Stomach smooth muscle (tissue), 2 donors: ENCODE results near the gene ATG5.
"Not testable (repeated sequence)": the region's sequence is repeated elsewhere in the genome, so short reads cannot be mapped to it uniquely, and the experiment has no call there.

Experiments used
- H3K27ac ChIP-seq: one replicate; pipeline ENCODE4 v1.7.0; 2013; ENCODE audit warnings: mild to moderate bottlenecking, low read length, inconsistent platforms
- H3K27me3 ChIP-seq, 2 donors: one replicate each; pipeline ENCODE4 v1.7.0; 2013; ENCODE audit warnings: low read length in 2 of 2; ENCODE audit not compliant: insufficient read depth in 2 of 2, control insufficient read depth in 1 of 2
- H3K36me3 ChIP-seq, 2 donors: one replicate each; pipeline ENCODE4 v1.7.0; 2013; ENCODE audit warnings: low read length in 2 of 2; ENCODE audit not compliant: control insufficient read depth in 2 of 2, insufficient read depth in 2 of 2
- H3K4me1 ChIP-seq: one replicate; pipeline ENCODE4 v1.7.0; 2013; ENCODE audit warnings: low read length; ENCODE audit not compliant: control insufficient read depth, insufficient read depth
- H3K4me3 ChIP-seq, 2 donors: one replicate each; pipeline ENCODE4 v1.7.0; 2013; ENCODE audit warnings: low read length in 2 of 2
- H3K9ac ChIP-seq, 2 donors: one replicate each; pipeline ENCODE4 v1.7.0; 2013; ENCODE audit warnings: low read length in 2 of 2, mild to moderate bottlenecking in 1 of 2
- H3K9me3 ChIP-seq, 2 donors: one replicate each; pipeline ENCODE4 v1.7.0; 2013; ENCODE audit warnings: low read length in 2 of 2; ENCODE audit not compliant: control insufficient read depth in 2 of 2
- donor health status: healthy.
- donor health status: Pancreatic carcinoma.

Gene ATG5

DNA sequence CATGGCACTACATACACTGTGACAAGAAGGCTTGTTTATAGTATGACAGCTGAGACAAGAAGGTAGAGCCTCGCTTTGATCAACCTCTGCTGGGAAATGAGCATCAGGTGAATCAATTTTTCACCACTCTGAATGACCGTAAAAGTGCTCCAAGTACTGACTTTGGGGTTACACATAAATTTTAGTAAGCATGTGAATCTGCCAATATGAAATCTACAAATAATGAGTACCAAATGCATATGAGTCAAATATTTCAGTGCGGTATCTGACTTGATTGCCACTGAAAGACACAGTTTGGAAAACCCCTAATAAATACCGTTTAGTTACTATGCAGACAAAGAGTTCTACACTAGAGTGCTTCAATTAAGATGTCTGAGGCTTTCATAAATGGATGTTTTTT, 77.8 kb downstream of the ATG5 start:
- H3K4me1 ChIP-seq = no peaks in the 10 kb centered on the region
- no peak overlapping the region for H3K27ac ChIP-seq
- peaks cover 0 to 9% of the 10 kb centered on the region in 2 donors for H3K36me3 ChIP-seq
- H3K4me3 ChIP-seq = no peak overlapping the region
- H3K9ac ChIP-seq = no peak overlapping the region
- no peaks in the 10 kb centered on the region for H3K9me3 ChIP-seq
- H3K27me3 ChIP-seq = no peaks in the 10 kb centered on the region

- no peaks in the 10 kb centered on the region for H3K9me3 ChIP-seq
- H3K27me3 ChIP-seq = no peaks in the 10 kb centered on the region
- peaks cover 0 to 9% of the 10 kb centered on the region in 2 donors for H3K36me3 ChIP-seq
- no peak overlapping the region for H3K4me3 ChIP-seq
- H3K4me1 ChIP-seq = no peaks in the 10 kb centered on the region
- H3K27ac ChIP-seq = no peak overlapping the region
- no peak overlapping the region for H3K9ac ChIP-seq
These were observed 78.3 kb downstream of the ATG5 start for GRCh38 chr6:106247293-106247692.

DNA sequence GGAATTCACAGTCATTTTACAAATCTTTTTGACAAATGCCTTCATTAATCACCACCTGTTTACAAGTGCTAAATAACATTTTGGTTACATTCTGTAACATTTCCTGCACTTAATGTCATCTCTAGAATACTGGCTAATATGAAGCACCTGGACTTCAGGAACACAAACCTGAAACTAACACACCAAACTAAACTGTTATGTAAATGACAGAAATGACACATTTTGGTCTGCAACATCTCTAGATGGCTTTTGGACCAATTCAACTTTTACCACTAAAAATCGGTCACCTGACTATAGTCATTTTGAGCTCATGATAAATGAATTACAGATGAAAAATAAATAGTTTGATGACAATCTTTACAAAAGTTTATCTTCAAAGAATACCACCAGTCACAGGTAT, 80.6 kb downstream of the ATG5 start:
- Histone ChIP-seq H3K27ac (no peak overlapping the region), H3K27me3 (no peaks in the 10 kb centered on the region), H3K36me3 (peaks cover 0 to 9% of the 10 kb centered on the region in 2 donors), H3K9me3 (no peaks in the 10 kb centered on the region), H3K4me3 (no peak overlapping the region), H3K9ac (no peak overlapping the region), H3K4me1 (no peaks in the 10 kb centered on the region)

- H3K9ac ChIP-seq = no peak overlapping the region
- H3K36me3 ChIP-seq = peaks cover 0 to 9% of the 10 kb centered on the region in 2 donors
- no peak overlapping the region for H3K4me3 ChIP-seq
- H3K27ac ChIP-seq = no peak overlapping the region
- no peaks in the 10 kb centered on the region for H3K27me3 ChIP-seq
- no peaks in the 10 kb centered on the region for H3K4me1 ChIP-seq
- H3K9me3 ChIP-seq = no peaks in the 10 kb centered on the region
These were observed 81.0 kb downstream of the ATG5 start for GRCh38 chr6:106244521-106244920.

DNA sequence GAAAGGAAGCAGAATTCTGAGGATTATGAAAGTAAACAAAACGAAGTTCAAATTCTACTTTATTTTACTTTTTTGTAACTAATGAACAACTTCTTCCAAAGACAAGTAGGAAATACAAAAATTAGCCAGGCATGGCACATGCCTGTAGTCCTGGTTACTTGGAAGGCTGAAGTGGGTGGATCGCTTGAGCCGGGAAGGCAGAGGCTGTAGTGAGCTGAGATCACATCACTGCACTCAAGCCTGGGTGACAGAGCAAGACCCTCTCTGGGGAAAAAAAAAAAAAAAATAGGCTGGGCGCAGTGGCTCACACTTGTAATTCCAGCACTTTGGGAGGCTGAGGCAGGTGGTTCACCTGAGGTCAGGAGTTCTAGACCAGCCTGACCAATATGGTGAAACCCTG, 82.3 kb downstream of the ATG5 start:
- Histone ChIP-seq H3K27me3 (no peaks in the 10 kb centered on the region), H3K36me3 (peaks cover 0 to 9% of the 10 kb centered on the region in 2 donors)

DNA sequence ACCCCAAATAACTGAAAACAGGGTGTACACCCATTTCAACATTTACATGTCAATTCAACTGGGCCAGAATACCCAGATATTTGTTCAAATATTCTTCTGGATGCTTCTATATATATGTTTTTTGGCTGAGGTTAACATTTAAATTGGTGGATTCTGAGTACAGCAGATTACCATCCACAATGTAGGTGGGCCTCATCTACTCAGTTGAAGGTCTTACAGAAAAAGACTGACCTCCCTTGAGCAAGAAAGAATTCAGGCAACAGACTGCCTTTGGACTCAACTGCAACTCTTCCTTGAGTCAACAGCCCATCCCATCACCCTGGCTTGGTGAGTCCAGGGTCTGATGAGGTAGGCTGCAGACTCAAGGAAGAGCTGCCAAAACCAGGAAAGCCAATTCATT, 84.1 kb downstream of the ATG5 start:
- Histone ChIP-seq H3K27me3 (no peaks in the 10 kb centered on the region), H3K27ac (no peak overlapping the region), H3K4me1 (no peaks in the 10 kb centered on the region), H3K9me3 (no peaks in the 10 kb centered on the region), H3K4me3 (no peak overlapping the region), H3K9ac (no peak overlapping the region), H3K36me3 (no peaks in the 10 kb centered on the region)

More for the DNA sequence above, 82.3 kb downstream of the ATG5 start:
- Histone ChIP-seq H3K9ac (no peak overlapping the region), H3K27ac (no peak overlapping the region), H3K4me1 (no peaks in the 10 kb centered on the region), H3K4me3 (no peak overlapping the region), H3K9me3 (no peaks in the 10 kb centered on the region)

GRCh38 chr6:106237286-106237685, 88.3 kb downstream of the ATG5 start:
- no peaks in the 10 kb centered on the region for H3K27me3 ChIP-seq
- no peaks in the 10 kb centered on the region for H3K36me3 ChIP-seq
- H3K4me3 ChIP-seq = no peak overlapping the region

DNA sequence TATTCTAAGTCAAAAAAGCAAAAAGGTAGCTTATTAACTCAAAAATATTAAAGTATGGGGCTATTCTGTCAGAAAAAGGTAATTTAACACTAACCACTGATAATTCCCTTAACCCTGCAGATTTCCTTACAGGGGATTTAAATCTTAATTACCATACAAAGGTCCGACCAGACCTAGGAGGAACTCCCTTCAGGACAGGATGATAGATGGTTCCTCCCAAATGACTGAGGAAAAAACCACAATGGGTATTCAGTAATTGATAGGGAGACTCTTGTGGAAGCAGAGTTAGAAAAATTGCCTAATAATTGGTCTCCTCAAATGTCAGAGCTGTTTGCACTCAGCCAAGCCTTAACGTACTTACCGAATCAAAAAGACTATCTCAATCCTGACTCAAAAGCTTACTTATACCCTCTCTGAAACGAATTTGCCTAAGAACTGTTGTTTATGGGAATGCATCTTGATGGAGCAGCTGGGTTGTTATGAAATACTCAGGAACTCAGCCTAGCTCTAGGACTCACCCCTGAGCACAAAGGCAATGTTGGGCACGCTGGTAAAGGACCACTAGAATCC, 95.6 kb downstream of the ATG5 start:
- H3K27me3 ChIP-seq, H3K4me3 ChIP-seq: not testable (repeated sequence)

More at GRCh38 chr6:106237286-106237685, 88.3 kb downstream of the ATG5 start:
- Histone ChIP-seq H3K4me1 (no peaks in the 10 kb centered on the region), H3K9me3 (no peaks in the 10 kb centered on the region), H3K9ac (no peak overlapping the region), H3K27ac (no peak overlapping the region)

DNA sequence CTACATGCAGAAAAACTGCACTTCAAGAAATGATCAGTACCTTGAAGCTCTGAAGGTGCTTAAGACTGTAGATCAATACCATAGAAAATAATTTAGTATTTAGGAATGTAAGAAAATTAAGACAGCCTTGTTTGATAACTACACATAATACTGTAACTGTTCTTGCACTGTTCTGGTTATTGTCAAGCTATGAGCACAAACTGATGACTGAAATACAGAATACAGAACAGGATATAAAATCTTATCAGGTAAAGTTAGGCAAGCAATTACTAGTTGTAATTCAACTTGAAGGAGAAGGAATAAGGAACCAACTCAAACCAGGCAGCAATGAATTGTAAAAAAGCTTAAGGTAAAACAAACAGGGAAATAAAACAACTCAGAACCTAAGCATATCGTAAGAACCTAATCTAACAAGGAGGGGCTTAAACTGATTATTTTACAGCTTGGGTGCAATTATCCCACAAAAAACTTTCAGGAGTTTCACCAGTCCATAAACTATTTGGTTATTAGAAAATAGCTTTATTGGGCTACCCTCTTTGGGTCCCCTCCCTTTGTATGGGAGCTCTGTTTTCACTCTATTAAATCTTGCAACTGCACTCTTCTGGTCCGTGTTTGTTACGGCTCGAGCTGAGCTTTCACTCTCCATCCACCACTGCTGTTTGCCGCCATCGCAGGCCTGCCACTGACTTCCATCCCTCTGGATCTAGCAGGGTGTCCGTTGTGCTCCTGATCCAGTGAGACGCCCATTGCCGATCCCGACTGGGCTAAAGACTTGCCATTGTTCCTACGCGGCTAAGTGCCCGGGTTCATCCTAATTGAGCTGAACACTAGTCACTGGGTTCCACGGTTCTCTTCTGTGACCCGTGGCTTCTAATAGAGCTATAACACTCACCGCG, 97.7 kb downstream of the ATG5 start:
- Histone ChIP-seq H3K9me3 (no peaks in the 10 kb centered on the region), H3K36me3 (no peaks in the 10 kb centered on the region), H3K27me3 (no peaks in the 10 kb centered on the region), H3K4me1 (no peaks in the 10 kb centered on the region), H3K27ac (no peak overlapping the region), H3K9ac (no peak overlapping the region), H3K4me3 (no peak overlapping the region)

More for the DNA sequence above, 95.6 kb downstream of the ATG5 start:
- H3K4me1 ChIP-seq, H3K9me3 ChIP-seq, H3K9ac ChIP-seq, H3K27ac ChIP-seq, H3K36me3 ChIP-seq: not testable (repeated sequence)

DNA sequence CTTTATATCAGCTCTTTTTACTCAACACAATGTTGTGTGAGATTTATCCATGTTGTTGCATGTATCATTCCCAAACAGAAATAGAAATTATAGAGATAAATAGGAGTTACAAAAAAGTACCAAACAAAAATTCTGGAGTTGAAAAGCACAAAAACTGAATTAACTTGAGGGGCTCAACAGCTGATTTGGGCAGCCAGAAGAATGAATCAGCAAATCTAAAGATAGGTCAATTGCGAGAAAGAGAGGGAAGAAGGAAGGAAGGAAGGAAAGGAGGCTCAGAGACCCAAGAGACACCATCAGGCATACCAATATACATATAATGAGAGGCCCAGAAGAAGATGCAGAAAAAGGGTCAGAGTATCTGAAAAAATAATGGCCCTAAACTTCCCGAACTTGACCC, 98.9 kb downstream of the ATG5 start:
- Histone ChIP-seq H3K27me3 (no peaks in the 10 kb centered on the region), H3K36me3 (no peaks in the 10 kb centered on the region), H3K9me3 (no peaks in the 10 kb centered on the region), H3K27ac (no peak overlapping the region), H3K4me3 (no peak overlapping the region), H3K4me1 (no peaks in the 10 kb centered on the region), H3K9ac (no peak overlapping the region)

DNA sequence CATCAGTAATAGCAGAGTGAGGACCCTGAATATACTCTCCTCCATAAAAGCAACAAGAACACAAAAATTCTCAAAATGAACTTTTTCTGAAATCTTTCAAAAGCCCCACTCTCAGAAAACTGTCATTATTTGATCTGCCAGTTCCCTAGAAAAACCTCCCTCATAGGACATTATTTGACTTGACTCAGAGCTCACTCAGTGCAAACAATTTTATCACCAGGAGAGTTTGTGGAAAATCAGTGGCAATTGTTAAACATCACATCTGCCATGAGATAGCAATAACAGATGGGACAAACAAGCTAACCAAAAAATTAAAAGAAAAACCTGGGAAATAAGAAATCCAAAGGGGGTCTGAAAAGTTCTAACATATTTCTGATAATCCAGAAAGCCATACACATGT, 100.0 kb downstream of the ATG5 start:
- Histone ChIP-seq H3K4me3 (no peak overlapping the region), H3K27ac (no peak overlapping the region), H3K4me1 (no peaks in the 10 kb centered on the region), H3K9ac (no peak overlapping the region), H3K9me3 (no peaks in the 10 kb centered on the region), H3K36me3 (no peaks in the 10 kb centered on the region), H3K27me3 (no peaks in the 10 kb centered on the region)
